ENCODE results near the gene NFS1.
A peak's percentile ranks its signal among the peaks of the same experiment; 100 is the strongest.

DNA sequence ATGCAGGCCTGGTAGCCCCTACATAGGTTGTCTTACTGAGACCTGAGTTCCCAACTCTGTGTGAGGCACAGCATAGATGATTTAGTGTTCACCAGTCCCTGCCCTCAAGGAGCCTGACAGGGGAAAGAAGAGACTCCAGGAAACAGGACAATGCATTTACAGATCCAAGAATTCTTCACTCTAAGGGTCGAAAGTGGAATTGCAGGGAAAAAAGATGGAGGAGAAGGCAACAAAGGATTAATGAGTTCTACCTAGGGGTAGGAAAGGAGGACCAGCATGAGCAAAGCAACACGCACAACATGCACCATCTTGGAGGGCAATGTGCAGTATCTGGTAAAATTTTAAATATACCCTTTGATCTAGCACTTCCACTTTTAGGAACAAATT, 77.6 kb downstream of the NFS1 start:
- TF ChIP-seq EZH2phosphoT487 (IDR thresholded peaks at IDR 0.05; ENCODE audit: borderline replicate concordance, low read length) (no peak), EZH2 (IDR thresholded peaks at IDR 0.05; ENCODE audit: low read length, unreplicated experiment) (no peak)
- TF ChIP-seq, protein P1, sequence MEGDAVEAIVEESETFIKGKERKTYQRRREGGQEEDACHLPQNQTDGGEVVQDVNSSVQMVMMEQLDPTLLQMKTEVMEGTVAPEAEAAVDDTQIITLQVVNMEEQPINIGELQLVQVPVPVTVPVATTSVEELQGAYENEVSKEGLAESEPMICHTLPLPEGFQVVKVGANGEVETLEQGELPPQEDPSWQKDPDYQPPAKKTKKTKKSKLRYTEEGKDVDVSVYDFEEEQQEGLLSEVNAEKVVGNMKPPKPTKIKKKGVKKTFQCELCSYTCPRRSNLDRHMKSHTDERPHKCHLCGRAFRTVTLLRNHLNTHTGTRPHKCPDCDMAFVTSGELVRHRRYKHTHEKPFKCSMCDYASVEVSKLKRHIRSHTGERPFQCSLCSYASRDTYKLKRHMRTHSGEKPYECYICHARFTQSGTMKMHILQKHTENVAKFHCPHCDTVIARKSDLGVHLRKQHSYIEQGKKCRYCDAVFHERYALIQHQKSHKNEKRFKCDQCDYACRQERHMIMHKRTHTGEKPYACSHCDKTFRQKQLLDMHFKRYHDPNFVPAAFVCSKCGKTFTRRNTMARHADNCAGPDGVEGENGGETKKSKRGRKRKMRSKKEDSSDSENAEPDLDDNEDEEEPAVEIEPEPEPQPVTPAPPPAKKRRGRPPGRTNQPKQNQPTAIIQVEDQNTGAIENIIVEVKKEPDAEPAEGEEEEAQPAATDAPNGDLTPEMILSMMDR (conservative IDR thresholded peaks at IDR 0.05; ENCODE audit: low read depth, low read length) = peak; percentile 32; the same call in 1 of the 2 replicates

Data from PC-3 (cell line).